Mesothelial cell of epicardium (in vitro differentiated cells): Measurements from ENCODE around the gene MACROD2. TPM values are rescaled to one million over a fixed set of nuclear protein-coding genes. Genes with fewer than 3 reads are reported as not detected.

Experiments used
- DNase-seq, 2 experiments: peaks; one replicate each; pipeline ENCODE4 v3.0.0; 2021; ENCODE audit warnings: low spot score in 2 of 2; ENCODE audit not compliant: unreplicated experiment in 2 of 2
- H3K27ac Mint-ChIP-seq: 2 replicates; pipeline ENCODE4 v1.8.0; 2021; ENCODE audit warnings: mixed read lengths
- H3K27me3 Mint-ChIP-seq: 2 replicates; pipeline ENCODE4 v1.8.0; 2021; ENCODE audit warnings: low read depth, mixed read lengths
- H3K36me3 Mint-ChIP-seq: 2 replicates; pipeline ENCODE4 v1.8.0; 2021; ENCODE audit warnings: mixed read lengths
- H3K4me1 Mint-ChIP-seq: 2 replicates; pipeline ENCODE4 v1.8.0; 2021; ENCODE audit warnings: mixed read lengths
- H3K4me3 Mint-ChIP-seq: 2 replicates; pipeline ENCODE4 v1.8.0; 2021; ENCODE audit warnings: mild to moderate bottlenecking, moderate library complexity, mixed read lengths
- H3K9me3 Mint-ChIP-seq: 2 replicates; pipeline ENCODE4 v1.8.0; 2021; ENCODE audit warnings: mixed read lengths
- CTCF ChIP-seq: fragments of 200-600 bp; sonication (generic); IDR thresholded peaks from one replicate; pipeline ENCODE4 v1.5.0; 2021; ENCODE audit warnings: antibody characterized with exemption; ENCODE audit not compliant: unreplicated experiment
- total RNA-seq: library from RNA; stranded (reverse); gene quantifications from 3 replicates; pipeline ENCODE4 v1.2.1, GENCODE V29; 2021

MACROD2 gene
- total RNA-seq, 1 donor from 2014 or later, result 10.0 TPM

- DNase-seq, result no peak
- H3K36me3 Mint-ChIP-seq, result peaks cover 11% of the 10 kb centered on the region
- H3K27ac Mint-ChIP-seq, result peak overlapping the region; percentile 47
- H3K4me1 Mint-ChIP-seq, result peaks cover 32% of the 10 kb centered on the region
- no peaks in the 10 kb centered on the region for H3K27me3 Mint-ChIP-seq
- H3K4me3 Mint-ChIP-seq, result no peak overlapping the region
- H3K9me3 Mint-ChIP-seq, result peaks cover 12% of the 10 kb centered on the region
- peak; percentile 31 for TF ChIP-seq CTCF
These were observed 746.3 kb downstream of the MACROD2 start for GRCh38 chr20:14741616-14742015.

- H3K36me3 Mint-ChIP-seq, result peaks cover 8% of the 10 kb centered on the region
- H3K27ac Mint-ChIP-seq, result no peak overlapping the region
- peaks cover 17% of the 10 kb centered on the region for H3K9me3 Mint-ChIP-seq
- H3K4me1 Mint-ChIP-seq, result peaks cover 35% of the 10 kb centered on the region
- TF ChIP-seq CTCF, result no peak
- DNase-seq, result no peak
- H3K4me3 Mint-ChIP-seq, result no peak overlapping the region
- no peaks in the 10 kb centered on the region for H3K27me3 Mint-ChIP-seq
These were observed 749.4 kb downstream of the MACROD2 start for GRCh38 chr20:14744723-14745122.

GRCh38 chr20:14745830-14746229 lies 750.5 kb downstream of the MACROD2 start:
- TF ChIP-seq CTCF, result no peak
- Mint-ChIP-seq H3K4me1 (peaks cover 27% of the 10 kb centered on the region), H3K27me3 (no peaks in the 10 kb centered on the region), H3K4me3 (no peak overlapping the region), H3K9me3 (peaks cover 17% of the 10 kb centered on the region), H3K36me3 (peaks cover 8% of the 10 kb centered on the region), H3K27ac (peak overlapping the region; percentile 35)
- no peak for DNase-seq

GRCh38 chr20:14751191-14751590 lies 755.9 kb downstream of the MACROD2 start:
- Mint-ChIP-seq H3K27ac (no peak overlapping the region), H3K4me3 (no peak overlapping the region), H3K9me3 (peaks cover 16% of the 10 kb centered on the region), H3K27me3 (no peaks in the 10 kb centered on the region), H3K36me3 (peaks cover 7% of the 10 kb centered on the region), H3K4me1 (peaks cover 30% of the 10 kb centered on the region)
- no peak for DNase-seq
- no peak for TF ChIP-seq CTCF

- H3K4me3 Mint-ChIP-seq, result no peak overlapping the region
- peaks cover 16% of the 10 kb centered on the region for H3K9me3 Mint-ChIP-seq
- peaks cover 20% of the 10 kb centered on the region for H3K4me1 Mint-ChIP-seq
- DNase-seq, result no peak
- no peak for TF ChIP-seq CTCF
- peaks cover 15% of the 10 kb centered on the region for H3K36me3 Mint-ChIP-seq
- no peaks in the 10 kb centered on the region for H3K27me3 Mint-ChIP-seq
- no peak overlapping the region for H3K27ac Mint-ChIP-seq
These were observed 762.4 kb downstream of the MACROD2 start for GRCh38 chr20:14757728-14758127.

- peaks cover 15% of the 10 kb centered on the region for H3K36me3 Mint-ChIP-seq
- H3K27ac Mint-ChIP-seq, result no peak overlapping the region
- H3K4me1 Mint-ChIP-seq, result peaks cover 15% of the 10 kb centered on the region
- no peaks in the 10 kb centered on the region for H3K27me3 Mint-ChIP-seq
- H3K9me3 Mint-ChIP-seq, result peaks cover 16% of the 10 kb centered on the region
- no peak for DNase-seq
- TF ChIP-seq CTCF, result no peak
- no peak overlapping the region for H3K4me3 Mint-ChIP-seq
These were observed 763.0 kb downstream of the MACROD2 start for GRCh38 chr20:14758356-14758755.
